ENCODE data around the gene HRAS.

- TF ChIP-seq POLR2A (IDR thresholded peaks at IDR 0.05; ENCODE audit: low read depth, low read length) (no peak), POLR2AphosphoS5 (IDR thresholded peaks at IDR 0.05; ENCODE audit: low read depth, low read length) (no peak), TAF1 (IDR thresholded peaks at IDR 0.05; ENCODE audit: low read depth, low read length) (no peak)
Observed at GRCh38 chr11:490930-491260, 44.5 kb downstream of the HRAS start.
